ENCODE measurements around the gene CETP. TPM values are rescaled to one million over a fixed set of nuclear protein-coding genes. Genes with fewer than 3 reads are reported as not detected.

Gene CETP
- total RNA-seq, 4 donors from 2014 or later: 0.40 to 4.0 (median 1.7) TPM

GRCh38 chr16:56945847-56946527 is 15.8 kb upstream of the CETP start:
- Histone ChIP-seq H3K27me3 (no peaks in the 10 kb centered on the region), H3K4me3 (replicated peaks in 1 of 3) (no peak overlapping the region), H3K27ac (no peak overlapping the region), H3K4me1 (no peaks in the 10 kb centered on the region), H3K9me3 (no peaks in the 10 kb centered on the region), H3K36me3 (peaks cover 49 to 59% of the 10 kb centered on the region in 2 donors)
- intact Hi-C loops (cut with DNase I): no loop called here
- no peak for DNase-seq
- WGBS, 2 donors: 81 to 85% methylated on average over 12 of the region's 12 CpGs
- no peak for TF ChIP-seq POLR2A (IDR thresholded peaks at IDR 0.05)
- no peak for TF ChIP-seq CTCF (IDR thresholded peaks at IDR 0.05)

DNA sequence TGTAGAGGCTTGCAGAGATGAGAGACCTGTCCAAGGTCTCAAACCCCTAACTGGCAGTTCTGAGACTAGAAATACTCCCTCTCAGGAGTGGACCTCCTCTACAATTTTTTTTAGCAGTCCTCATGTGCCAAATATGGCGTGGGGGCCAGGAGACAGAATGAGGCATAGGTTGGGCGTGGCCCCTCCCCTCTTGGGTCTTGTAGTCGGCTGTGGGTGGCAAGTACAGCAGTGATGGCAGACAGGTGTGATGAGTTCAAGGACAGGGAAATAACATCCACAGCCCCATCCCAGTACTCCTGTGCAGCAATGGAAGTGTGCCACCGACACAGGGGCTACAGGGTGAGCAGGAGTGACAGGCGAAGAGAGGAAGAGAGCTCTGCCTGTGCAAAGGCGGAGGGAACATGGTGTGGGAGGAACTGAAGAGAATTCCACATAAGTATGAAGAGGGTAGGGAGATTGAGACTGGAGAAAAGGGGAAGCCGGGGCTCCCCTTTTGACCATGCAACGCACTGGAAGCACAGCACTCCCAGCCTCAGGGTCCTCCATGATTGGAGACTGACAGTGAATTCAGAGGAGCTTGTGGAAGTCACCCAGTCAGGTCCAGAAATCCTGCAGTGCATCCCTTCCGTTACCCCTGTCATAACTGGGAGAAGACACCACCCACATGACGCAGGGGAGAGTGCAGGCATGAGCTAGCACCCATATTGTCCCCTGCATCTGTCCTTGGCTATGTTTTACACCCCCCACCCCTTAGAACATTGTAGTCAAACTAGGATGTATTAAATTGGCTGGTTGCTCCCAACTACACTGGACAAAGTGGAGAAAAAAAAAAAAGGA is 14.8 kb upstream of the CETP start:
- Histone ChIP-seq H3K27me3 (no peaks in the 10 kb centered on the region), H3K9me3 (no peaks in the 10 kb centered on the region), H3K36me3 (peaks cover 39 to 49% of the 10 kb centered on the region in 2 donors), H3K4me1 (no peaks in the 10 kb centered on the region), H3K27ac (no peak overlapping the region), H3K4me3 (replicated peaks in 1 of 3) (no peak overlapping the region)
- TF ChIP-seq CTCF (IDR thresholded peaks at IDR 0.05) (no peak), POLR2A (IDR thresholded peaks at IDR 0.05) (no peak)
- no peak for DNase-seq
- intact Hi-C loops (cut with DNase I): no loop called here
- WGBS, 2 donors: 86 to 91% methylated on average over 10 of the region's 10 CpGs

GRCh38 chr16:56947604-56947995 is 14.2 kb upstream of the CETP start:
- H3K9me3 ChIP-seq: no peaks in the 10 kb centered on the region
- TF ChIP-seq CTCF (IDR thresholded peaks at IDR 0.05): no peak
- no peak for TF ChIP-seq POLR2A (IDR thresholded peaks at IDR 0.05)
- intact Hi-C loops (cut with DNase I): no loop called here
- peaks cover 33 to 43% of the 10 kb centered on the region in 2 donors for H3K36me3 ChIP-seq
- H3K4me1 ChIP-seq: no peaks in the 10 kb centered on the region
- no peak overlapping the region for H3K27ac ChIP-seq
- H3K4me3 ChIP-seq (replicated peaks in 1 of 3): no peak overlapping the region
- H3K27me3 ChIP-seq: no peaks in the 10 kb centered on the region
- no peak for DNase-seq
- 83 to 92% methylated on average over 2 of the region's 2 CpGs for WGBS, 2 donors

GRCh38 chr16:56948234-56948633 is 13.5 kb upstream of the CETP start:
- no peaks in the 10 kb centered on the region for H3K4me1 ChIP-seq
- DNase-seq: no peak
- 97% methylated on average over 6 of the region's 6 CpGs for WGBS, 2 donors
- no peaks in the 10 kb centered on the region for H3K9me3 ChIP-seq
- intact Hi-C loops (cut with DNase I): no loop called here
- no peak overlapping the region for H3K4me3 ChIP-seq (replicated peaks in 1 of 3)
- H3K27me3 ChIP-seq: no peaks in the 10 kb centered on the region
- no peak overlapping the region for H3K27ac ChIP-seq
- no peak for TF ChIP-seq CTCF (IDR thresholded peaks at IDR 0.05)
- TF ChIP-seq POLR2A (IDR thresholded peaks at IDR 0.05): no peak
- peaks cover 27 to 36% of the 10 kb centered on the region in 2 donors for H3K36me3 ChIP-seq

DNA sequence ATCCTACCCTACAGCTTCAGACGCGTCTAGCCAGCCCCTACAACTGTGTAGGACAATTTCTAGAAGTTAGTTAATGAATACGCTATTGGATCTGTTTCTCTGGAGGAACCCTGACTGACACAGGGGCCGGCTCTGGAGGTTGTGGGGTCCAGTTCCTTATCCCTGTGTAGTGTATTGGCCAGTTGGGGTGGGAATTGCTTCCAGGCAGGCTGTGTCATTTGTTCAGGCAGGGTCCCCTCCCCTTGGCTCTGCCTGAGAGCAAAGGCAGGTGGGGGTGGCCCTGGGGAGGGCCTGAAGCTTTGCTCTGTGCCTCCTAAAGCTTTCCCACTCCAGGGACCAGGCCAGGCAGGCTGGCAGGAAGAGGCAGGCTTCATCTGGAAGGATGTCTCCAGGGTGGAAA is 11.7 kb upstream of the CETP start:
- DNase-seq: no peak
- intact Hi-C loops (cut with DNase I): loop anchor here (5.0 kb wide), 1 partner anchor 83 kb away; the partner anchor contains the start of gene SLC12A3

More for the DNA sequence above, 11.7 kb upstream of the CETP start:
- H3K9me3 ChIP-seq: no peaks in the 10 kb centered on the region
- H3K36me3 ChIP-seq: peaks cover 8 to 18% of the 10 kb centered on the region in 2 donors
- H3K27me3 ChIP-seq: no peaks in the 10 kb centered on the region
- no peak overlapping the region for H3K27ac ChIP-seq
- WGBS, 2 donors: 77 to 80% methylated on average over 4 of the region's 4 CpGs
- no peaks in the 10 kb centered on the region for H3K4me1 ChIP-seq
- no peak for TF ChIP-seq CTCF (IDR thresholded peaks at IDR 0.05)
- H3K4me3 ChIP-seq (replicated peaks in 1 of 3): no peak overlapping the region

All from thyroid gland (tissue), 4 donors.